Subcutaneous adipose tissue (tissue), 4 donors: ENCODE data around the gene TYSND1. TPM values are rescaled to one million over a fixed set of nuclear protein-coding genes. Genes with fewer than 3 reads are reported as not detected.

Source experiments
- CTCF ChIP-seq: fragments of 450-650 bp; IDR thresholded peaks from one replicate; pipeline ENCODE4 v1.5.1; 2016; ENCODE audit warnings: low read depth, mild to moderate bottlenecking, control low read depth, antibody characterized with exemption, moderate library complexity
- total RNA-seq, 4 donors: library from RNA; depleted of rRNA; stranded (reverse); fragments of >200 nt; gene quantifications; one replicate each; pipeline ENCODE4 v1.1.0, GENCODE V29; 2016

The TYSND1 gene
- total RNA-seq, 4 donors from 2014 or later = 6.7 to 21.9 (median 13.2) TPM

DNA sequence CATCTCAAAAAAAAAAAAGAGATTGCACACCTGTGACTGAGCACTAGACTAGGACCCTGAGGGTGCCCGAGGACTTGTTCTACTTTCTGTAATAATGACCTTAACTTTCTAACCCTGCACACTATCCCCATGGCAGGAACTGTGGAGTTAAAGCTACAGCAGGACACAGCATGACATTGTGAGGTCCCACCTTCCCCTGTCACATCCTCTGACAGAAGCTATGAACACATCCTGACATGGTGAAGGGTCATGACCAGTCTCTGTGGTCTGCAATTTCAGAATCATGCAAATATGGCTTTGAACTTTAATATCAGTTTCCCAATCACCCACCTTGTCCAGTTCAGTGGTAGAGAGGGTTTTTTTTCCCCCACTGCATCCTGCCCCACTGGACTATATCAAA is 42.3 kb upstream of the TYSND1 start:
- no peak for TF ChIP-seq CTCF

DNA sequence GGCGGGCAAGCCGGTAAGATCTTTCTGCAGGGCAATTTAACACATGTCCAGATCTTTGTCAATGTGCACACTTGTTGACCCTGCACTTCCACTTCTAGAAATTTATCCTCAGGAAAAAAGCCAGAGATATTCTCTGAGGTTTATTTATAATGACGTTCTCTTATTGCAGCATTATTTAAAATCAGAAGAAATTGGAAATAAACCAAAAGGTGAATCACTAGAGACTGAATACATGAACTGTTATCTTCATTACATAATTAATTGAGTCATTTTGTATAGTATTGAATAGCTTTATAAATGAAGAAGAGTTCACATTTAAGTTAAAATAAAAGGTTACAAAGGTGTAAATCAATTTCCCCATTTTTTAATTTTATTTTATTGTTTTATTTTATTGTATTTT is 40.1 kb upstream of the TYSND1 start:
- TF ChIP-seq CTCF = no peak

DNA sequence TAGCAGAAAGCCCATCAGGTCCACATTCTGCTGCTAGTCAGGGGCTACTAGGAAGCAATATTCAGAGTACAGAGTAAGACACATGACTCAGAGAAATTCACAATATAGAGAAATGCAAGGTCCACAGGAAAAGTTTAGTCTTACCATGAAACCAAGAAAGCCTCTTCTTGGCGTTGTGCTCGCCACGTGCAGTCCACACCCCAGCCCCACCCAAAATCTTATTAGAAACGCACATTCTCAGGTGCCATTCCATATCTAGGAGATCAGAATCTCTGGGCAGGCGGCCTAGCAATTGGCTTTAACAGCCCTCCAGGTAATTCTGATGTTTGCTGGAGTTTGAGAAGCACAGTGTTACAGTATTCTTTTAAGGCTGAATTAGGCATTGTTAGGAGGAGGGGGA is 39.6 kb upstream of the TYSND1 start:
- no peak for TF ChIP-seq CTCF

GRCh38 chr10:70183304-70183703 is 36.8 kb upstream of the TYSND1 start:
- no peak for TF ChIP-seq CTCF

DNA sequence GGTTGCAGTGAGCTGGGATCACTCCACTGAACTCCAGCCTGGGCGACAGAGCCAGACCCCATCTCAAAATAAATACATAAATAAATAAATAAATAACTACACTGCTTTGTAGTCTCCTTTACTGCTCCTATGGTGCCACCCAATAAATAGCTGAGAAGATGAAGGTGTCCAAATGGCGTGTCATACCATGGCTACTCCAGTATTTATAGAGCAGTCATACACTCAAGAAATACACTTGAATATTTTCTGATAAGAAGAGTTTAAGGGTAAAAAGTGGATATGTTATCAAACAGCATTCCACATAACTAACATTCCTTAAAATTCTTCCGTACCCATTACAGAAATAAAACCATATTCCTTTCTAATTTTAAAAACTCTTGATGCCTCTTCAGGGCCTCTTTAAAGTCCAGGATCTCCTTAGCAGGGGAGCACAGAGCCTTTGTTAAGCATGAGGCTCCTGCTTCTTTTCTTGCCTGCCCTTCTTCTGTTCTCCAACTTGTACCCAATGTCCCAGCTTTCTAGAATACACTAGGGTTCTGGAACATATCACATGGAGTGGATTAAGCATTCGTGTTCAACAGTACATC is 31.7 kb upstream of the TYSND1 start:
- TF ChIP-seq CTCF = no peak

- no peak for TF ChIP-seq CTCF
These were observed 29.9 kb upstream of the TYSND1 start for GRCh38 chr10:70176441-70176840.

DNA sequence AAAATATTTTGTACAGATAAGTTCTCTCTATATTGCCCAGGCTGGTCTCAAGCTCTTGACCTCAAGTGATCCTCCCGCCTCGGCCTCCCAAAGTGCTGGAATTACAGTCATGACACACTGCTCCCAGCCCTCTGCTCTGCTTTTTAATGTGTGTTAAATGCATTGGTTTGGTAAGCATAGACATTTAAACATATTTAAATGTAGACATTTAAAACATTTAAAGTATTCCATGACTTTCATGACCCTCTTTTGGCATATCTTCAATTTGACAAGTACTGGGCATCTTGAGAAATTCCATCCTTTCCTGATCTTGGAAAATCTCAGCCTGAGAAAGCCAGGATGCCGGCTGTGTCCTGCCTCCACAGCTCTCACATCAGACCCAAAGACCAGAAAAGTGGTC is 29.0 kb upstream of the TYSND1 start:
- TF ChIP-seq CTCF = no peak
